A549 (cell line): ENCODE measurements around the gene ARHGEF11. TPM values are rescaled to one million over a fixed set of nuclear protein-coding genes. Genes with fewer than 3 reads are reported as not detected.

Experiments
- ATAC-seq, 2 experiments: fragments of 200-7000 bp in 1 of 2; fragments of >200 bp in 1 of 2; cut with Nextera tagmentation in 1 of 2; cut with Tn5 transposase in 1 of 2; 3 replicates each; pipeline versions ENCODE4 v1.8.0 to v1.9.1; 2018 to 2020; ENCODE audit warnings: mild to moderate bottlenecking in 1 of 2, moderate library complexity in 1 of 2
- CTCF ChIA-PET: fragments of 300-600 bp; sonication (Branson Sonifier 250); formaldehyde crosslinking; extraction: SDS; loops from one replicate; lab custom pipeline; 2021; ENCODE audit warnings: antibody characterized with exemption, inconsistent platforms; lab: Yijun Ruan, JAX
- POLR2A ChIA-PET: fragments of 350-600 bp; formaldehyde crosslinking; extraction: SDS; loops from one replicate; lab custom pipeline; 2021; ENCODE audit warnings: antibody characterized with exemption, inconsistent platforms; lab: Yijun Ruan, JAX
- DNase-seq, 2 experiments: peaks; one replicate each; pipeline versions ENCODE4 v3.0.0 to v3.0.0-alpha.2; 2011 to 2016; ENCODE audit warnings: low read depth in 1 of 2, low spot score in 1 of 2
- FAIRE-seq: peaks from 2 replicates; lab custom pipeline; 2011; peaks lifted over from hg19 to GRCh38; lab: Jason Lieb, UNC
- H3K27ac ChIP-seq, 2 experiments: fragments of >200 bp; sonication (Bioruptor Twin); formaldehyde crosslinking; 3 replicates each; pipeline ENCODE4 v1.5.1; 2016 to 2017
- H3K4me1 ChIP-seq: fragments of >200 bp; sonication (Bioruptor Twin); formaldehyde crosslinking; 3 replicates; pipeline ENCODE4 v1.6.1; 2016
- H3K4me2 ChIP-seq: fragments of >200 bp; sonication (Bioruptor Twin); formaldehyde crosslinking; 3 replicates; pipeline ENCODE4 v1.6.1; 2016
- H3K4me3 ChIP-seq: fragments of >200 bp; sonication (Bioruptor Twin); formaldehyde crosslinking; 3 replicates; pipeline ENCODE4 v1.5.1; 2016
- H3K9me3 ChIP-seq: fragments of >200 bp; sonication (Bioruptor Twin); formaldehyde crosslinking; 3 replicates; pipeline ENCODE4 v1.6.1; 2016
- CBX2 ChIP-seq: fragments of 200-600 bp; sonication (generic); IDR thresholded peaks from 2 replicates; pipeline ENCODE4 v1.6.1; 2016; ENCODE audit warnings: low read depth, mild to moderate bottlenecking, borderline replicate concordance
- CBX8 ChIP-seq: fragments of 200-600 bp; sonication (generic); IDR thresholded peaks from 2 replicates; pipeline ENCODE4 v1.6.1; 2016
- CEBPB ChIP-seq, 2 experiments: fragments of >200 bp in 1 of 2; sonication (Bioruptor Twin) in 1 of 2; formaldehyde crosslinking in 1 of 2; IDR thresholded peaks; 2 replicates each; pipeline ENCODE4 v1.6.1; 2012 to 2016
- CHD2 ChIP-seq: fragments of 150-350 bp; IDR thresholded peaks from 2 replicates; pipeline ENCODE4 v1.6.1; 2014; ENCODE audit warnings: low read length; ENCODE audit not compliant: partially characterized antibody
- CHD4 ChIP-seq: fragments of 200-600 bp; sonication (generic); IDR thresholded peaks from 2 replicates; pipeline ENCODE4 v1.6.1; 2016; ENCODE audit warnings: antibody characterized with exemption, mild to moderate bottlenecking, borderline replicate concordance
- EHF ChIP-seq: fragments of 250-450 bp; sonication (Bioruptor Pico); IDR thresholded peaks from 2 replicates; pipeline ENCODE4 v1.5.0; 2020; ENCODE audit warnings: mild to moderate bottlenecking
- EHMT2 ChIP-seq: fragments of 200-600 bp; sonication (generic); IDR thresholded peaks from 2 replicates; pipeline ENCODE4 v1.6.1; 2016; ENCODE audit warnings: antibody characterized with exemption, low read depth, mild to moderate bottlenecking, moderate library complexity
- ESRRA ChIP-seq: fragments of 150-350 bp; IDR thresholded peaks from 2 replicates; pipeline ENCODE4 v1.6.1; 2014; ENCODE audit warnings: mild to moderate bottlenecking, low read length, borderline replicate concordance
- FOSB ChIP-seq: fragments of 250-450 bp; sonication (Bioruptor Pico); IDR thresholded peaks from 2 replicates; pipeline ENCODE4 v1.5.0; 2020; ENCODE audit warnings: mild to moderate bottlenecking, moderate library complexity
- GATA3 ChIP-seq: IDR thresholded peaks from 2 replicates; pipeline ENCODE4 v1.6.1; 2012; ENCODE audit warnings: borderline replicate concordance
- HEYL ChIP-seq: fragments of 250-450 bp; sonication (Bioruptor Pico); IDR thresholded peaks from 2 replicates; pipeline ENCODE4 v1.8.0; 2021; ENCODE audit warnings: mild to moderate bottlenecking, moderate library complexity
- HOXB13 ChIP-seq: fragments of 250-450 bp; sonication (Bioruptor Pico); IDR thresholded peaks from 2 replicates; pipeline ENCODE4 v1.5.0; 2020; ENCODE audit warnings: low read depth, mild to moderate bottlenecking, moderate library complexity
- JUNB ChIP-seq: fragments of >200 bp; sonication (Bioruptor Twin); formaldehyde crosslinking; IDR thresholded peaks from 2 replicates; pipeline ENCODE4 v1.6.1; 2016
- MAFK ChIP-seq: fragments of 450-650 bp; IDR thresholded peaks from 2 replicates; pipeline ENCODE4 v1.6.1; 2014; ENCODE audit not compliant: partially characterized antibody
- NFE2L2 ChIP-seq: fragments of 150-350 bp; conservative IDR thresholded peaks from 2 replicates; pipeline ENCODE4 v1.6.1; 2014; ENCODE audit warnings: low read length
- NPAS2 ChIP-seq: fragments of 250-450 bp; sonication (Bioruptor Pico); IDR thresholded peaks from 2 replicates; pipeline ENCODE4 v1.8.0; 2022; ENCODE audit warnings: mild to moderate bottlenecking, moderate library complexity, borderline replicate concordance
- POLR2A ChIP-seq: IDR thresholded peaks from 2 replicates; pipeline ENCODE4 v1.6.1; 2012; ENCODE audit warnings: mild to moderate bottlenecking, low read length
- POLR2AphosphoS2 ChIP-seq: conservative IDR thresholded peaks from 2 replicates; pipeline ENCODE4 v1.6.1; 2012; ENCODE audit warnings: low read length, improper control_type of control experiment, inconsistent platforms
- RAD21 ChIP-seq, 2 experiments: fragments of >200 bp in 1 of 2; sonication (Bioruptor Twin) in 1 of 2; formaldehyde crosslinking in 1 of 2; IDR thresholded peaks in 1 of 2; conservative IDR thresholded peaks in 1 of 2; 2 replicates in 1 of 2; 3 replicates in 1 of 2; pipeline ENCODE4 v1.6.1; 2012 to 2018; ENCODE audit warnings: inconsistent platforms in 1 of 2
- RARB ChIP-seq: fragments of 250-450 bp; sonication (Bioruptor Pico); IDR thresholded peaks from 2 replicates; pipeline ENCODE4 v1.8.0; 2021; ENCODE audit warnings: mild to moderate bottlenecking, moderate library complexity
- RCOR1 ChIP-seq: fragments of 150-350 bp; IDR thresholded peaks from 2 replicates; pipeline ENCODE4 v1.6.1; 2014; ENCODE audit warnings: antibody characterized with exemption, low read length, low read depth
- RFX5 ChIP-seq: fragments of 450-650 bp; IDR thresholded peaks from 2 replicates; pipeline ENCODE4 v1.7.1; 2014; ENCODE audit warnings: antibody characterized with exemption, mild to moderate bottlenecking, moderate library complexity
- SREBF2 ChIP-seq: fragments of 450-650 bp; IDR thresholded peaks from 2 replicates; pipeline ENCODE4 v1.6.1; 2014; ENCODE audit warnings: mild to moderate bottlenecking, moderate library complexity
- ZC3H11A ChIP-seq: fragments of 450-650 bp; IDR thresholded peaks from 2 replicates; pipeline ENCODE4 v1.6.1; 2014; ENCODE audit warnings: antibody characterized with exemption, mild to moderate bottlenecking
- ZFP36 ChIP-seq: fragments of 450-650 bp; IDR thresholded peaks from 2 replicates; pipeline ENCODE4 v1.6.1; 2014; ENCODE audit warnings: borderline replicate concordance; ENCODE audit not compliant: partially characterized antibody
- ZSCAN20 ChIP-seq: fragments of 250-450 bp; sonication (Bioruptor Pico); IDR thresholded peaks from 2 replicates; pipeline ENCODE4 v1.8.0; 2022; ENCODE audit warnings: mild to moderate bottlenecking, moderate library complexity
- WGBS: methylation state at CpG from one replicate; pipeline ENCODE4 v1.1.6; 2017; ENCODE audit errors: missing lambda C conversion rate; 5-methylcytosine and 5-hydroxymethylcytosine counted together
- polyA plus RNA-seq, 4 experiments: library from polyadenylated mRNA; depleted of rRNA in 3 of 4; stranded (reverse); fragments of >200 nt; fragmentation: RNase III in 1 of 4; extraction: RNeasy Plus Mini Kit Qiagen cat#74134 plus additional on column Dnase treatment in 1 of 4; gene quantifications; 2 replicates in 3 of 4; 3 replicates in 1 of 4; pipeline ENCODE4 v1.2.3, GENCODE V29; 2011 to 2017
- TF ChIP-seq, protein P1 (sequence below): fragments of >200 bp; sonication (Bioruptor Twin); formaldehyde crosslinking; IDR thresholded peaks from 3 replicates; pipeline ENCODE4 v1.6.1; 2016
- TF ChIP-seq, protein P2 (sequence below): fragments of 150-350 bp; IDR thresholded peaks from 2 replicates; pipeline ENCODE4 v1.6.1; 2014; ENCODE audit warnings: low read depth, mild to moderate bottlenecking, low read length
- TF ChIP-seq, protein P3 (sequence below): fragments of 250-450 bp; sonication (Bioruptor Pico); IDR thresholded peaks from 2 replicates; pipeline ENCODE4 v1.5.0; 2020; ENCODE audit warnings: low read depth, mild to moderate bottlenecking, moderate library complexity
- TF ChIP-seq, protein P4 (sequence below): fragments of >200 bp; sonication (Bioruptor Twin); formaldehyde crosslinking; IDR thresholded peaks from 2 replicates; pipeline ENCODE4 v1.6.1; 2016
- TF ChIP-seq, protein P5 (sequence below): fragments of 200-600 bp; sonication (generic); IDR thresholded peaks from 2 replicates; pipeline ENCODE4 v1.6.1; 2016; ENCODE audit warnings: antibody characterized with exemption, mild to moderate bottlenecking, moderate library complexity

ARHGEF11 gene
- polyA plus RNA-seq, 2 of the 4 experiments (the other 2 are of a cell fraction) = 15.7 to 17.1 TPM

DNA sequence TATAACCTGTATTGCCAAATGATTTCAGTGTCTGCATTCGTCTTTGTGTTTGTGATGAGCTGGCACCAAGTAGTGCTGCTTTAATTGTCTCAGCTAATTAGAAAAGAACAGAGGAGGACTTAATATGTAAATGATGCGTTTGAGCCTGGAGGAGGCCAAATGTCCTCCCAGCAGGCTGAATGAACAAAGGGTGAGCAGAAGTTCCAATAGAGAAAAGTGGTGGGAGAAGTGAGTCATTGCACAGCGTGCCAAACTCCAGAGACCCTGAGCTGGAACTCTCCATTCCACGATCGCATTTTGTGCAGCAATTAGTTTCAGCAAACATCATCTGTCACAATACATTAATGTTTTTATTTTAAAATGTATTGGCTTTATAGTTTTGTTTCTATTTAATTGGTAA, 36.2 kb upstream of the ARHGEF11 start:
- no peaks in the 10 kb centered on the region for H3K9me3 ChIP-seq
- no peak for ATAC-seq
- ChIA-PET CTCF (interaction anchor here (1.8 to 4.6 kb wide), 3 partner anchors 9 to 75 kb away, joined by 6 to 44 read pairs (median 7); no protein-coding TSS in a partner anchor), POLR2A (no interaction called here)
- no peak overlapping the region for H3K4me2 ChIP-seq
- DNase-seq = no peak
- H3K4me1 ChIP-seq = no peaks in the 10 kb centered on the region
- no peak for TF ChIP-seq RARB
- no peak for TF ChIP-seq EHF (CRISPR knock-in tag)
- no peak for TF ChIP-seq SREBF2
- no peak for TF ChIP-seq POLR2AphosphoS2
- no peak for TF ChIP-seq JUNB
- no peak for TF ChIP-seq POLR2A
- TF ChIP-seq HEYL (CRISPR knock-in tag) = no peak
- TF ChIP-seq ZFP36 = no peak
- no peak for TF ChIP-seq GATA3
- no peak for TF ChIP-seq NPAS2 (CRISPR knock-in tag)
- no peak overlapping the region for H3K27ac ChIP-seq
- no peak overlapping the region for H3K4me3 ChIP-seq
- FAIRE-seq = no peak
- 55% methylated on average over 5 of the region's 5 CpGs for WGBS

DNA sequence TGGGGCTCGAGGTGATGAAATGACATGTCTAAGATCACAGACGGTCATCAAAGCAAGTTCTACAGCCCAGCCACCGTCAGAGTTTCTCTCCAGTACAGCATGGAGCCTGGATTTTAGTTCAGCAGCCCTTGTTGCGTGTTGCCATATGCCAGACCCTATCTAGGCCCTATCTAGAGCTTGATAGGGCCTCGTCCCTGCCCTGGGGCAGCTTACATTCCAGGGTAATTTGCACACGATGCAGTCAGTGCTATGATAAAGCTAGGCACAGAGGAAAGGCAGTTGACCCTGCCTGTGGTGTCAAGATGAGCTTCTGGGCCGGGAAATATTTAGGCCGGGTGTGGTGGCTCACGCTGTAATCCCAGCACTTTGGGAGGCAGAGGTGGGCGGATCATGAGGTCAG, 35.2 kb upstream of the ARHGEF11 start:
- no peak for ATAC-seq
- no peaks in the 10 kb centered on the region for H3K4me1 ChIP-seq
- POLR2A ChIA-PET = no interaction called here
- TF ChIP-seq CBX2 = no peak
- TF ChIP-seq RFX5 = no peak
- TF ChIP-seq RARB = no peak
- TF ChIP-seq, protein P1, sequence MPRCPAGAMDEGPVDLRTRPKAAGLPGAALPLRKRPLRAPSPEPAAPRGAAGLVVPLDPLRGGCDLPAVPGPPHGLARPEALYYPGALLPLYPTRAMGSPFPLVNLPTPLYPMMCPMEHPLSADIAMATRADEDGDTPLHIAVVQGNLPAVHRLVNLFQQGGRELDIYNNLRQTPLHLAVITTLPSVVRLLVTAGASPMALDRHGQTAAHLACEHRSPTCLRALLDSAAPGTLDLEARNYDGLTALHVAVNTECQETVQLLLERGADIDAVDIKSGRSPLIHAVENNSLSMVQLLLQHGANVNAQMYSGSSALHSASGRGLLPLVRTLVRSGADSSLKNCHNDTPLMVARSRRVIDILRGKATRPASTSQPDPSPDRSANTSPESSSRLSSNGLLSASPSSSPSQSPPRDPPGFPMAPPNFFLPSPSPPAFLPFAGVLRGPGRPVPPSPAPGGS = no peak
- no peak for TF ChIP-seq EHMT2
- no peak for TF ChIP-seq ZFP36
- TF ChIP-seq, protein P2, sequence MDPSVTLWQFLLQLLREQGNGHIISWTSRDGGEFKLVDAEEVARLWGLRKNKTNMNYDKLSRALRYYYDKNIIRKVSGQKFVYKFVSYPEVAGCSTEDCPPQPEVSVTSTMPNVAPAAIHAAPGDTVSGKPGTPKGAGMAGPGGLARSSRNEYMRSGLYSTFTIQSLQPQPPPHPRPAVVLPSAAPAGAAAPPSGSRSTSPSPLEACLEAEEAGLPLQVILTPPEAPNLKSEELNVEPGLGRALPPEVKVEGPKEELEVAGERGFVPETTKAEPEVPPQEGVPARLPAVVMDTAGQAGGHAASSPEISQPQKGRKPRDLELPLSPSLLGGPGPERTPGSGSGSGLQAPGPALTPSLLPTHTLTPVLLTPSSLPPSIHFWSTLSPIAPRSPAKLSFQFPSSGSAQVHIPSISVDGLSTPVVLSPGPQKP = no peak
- no peak for TF ChIP-seq JUNB
- TF ChIP-seq, all 56 proteins: peak for 0
- FAIRE-seq (no peak), DNase-seq (no peak)
- Histone ChIP-seq H3K27ac (no peak overlapping the region), H3K4me3 (no peak overlapping the region), H3K4me2 (no peak overlapping the region), H3K9me3 (no peaks in the 10 kb centered on the region)
- CTCF ChIA-PET = interaction anchor here (0.8 to 4.6 kb wide), 4 partner anchors 10 to 189 kb away, joined by 4 to 44 read pairs (median 6); no protein-coding TSS in a partner anchor
- WGBS = 50% methylated on average over 10 of the region's 10 CpGs

DNA sequence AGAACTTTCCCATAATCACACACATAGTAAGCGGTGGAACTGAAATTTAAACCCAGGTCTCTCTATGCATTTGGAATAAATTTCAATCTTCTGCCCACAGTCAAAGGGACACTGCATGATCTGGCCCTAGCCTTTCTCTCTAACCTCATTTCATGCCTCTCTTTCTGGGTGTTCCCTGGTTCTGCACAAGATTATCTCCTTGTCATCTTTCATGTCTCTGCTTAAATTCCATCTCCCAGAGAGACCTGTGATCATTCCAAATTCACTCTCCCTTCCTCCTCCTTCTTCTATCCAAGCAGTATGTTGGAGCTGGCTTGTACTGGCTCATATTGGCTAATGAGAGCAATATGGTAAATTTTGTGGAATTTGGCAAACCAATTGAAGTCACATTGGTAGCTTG, 31.9 kb upstream of the ARHGEF11 start:
- no peak for DNase-seq
- ChIA-PET POLR2A (no interaction called here), CTCF (interaction anchor here (0.9 to 2.4 kb wide), 2 partner anchors 13 to 16 kb away, joined by 3 to 7 read pairs; no protein-coding TSS in a partner anchor)
- Histone ChIP-seq H3K4me1 (peaks cover 5% of the 10 kb centered on the region; the same call in 2 of the 3 replicates), H3K9me3 (no peaks in the 10 kb centered on the region), H3K4me2 (no peak overlapping the region), H3K4me3 (no peak overlapping the region), H3K27ac (no peak overlapping the region)
- 88% methylated on average over 1 of the region's 1 CpG for WGBS
- no peak for ATAC-seq
- no peak for FAIRE-seq
- TF ChIP-seq FOSB (no peak), RAD21 (conservative IDR thresholded peaks at IDR 0.05 in 1 of 2, IDR thresholded peaks at IDR 0.05 in 1 of 2) (no peak), ESRRA (no peak), MAFK (no peak), CHD2 (no peak), CEBPB (IDR thresholded peaks at IDR 0.05) (no peak), HOXB13 (no peak), RCOR1 (no peak), ZSCAN20 (no peak), CHD4 (no peak), RARB (no peak), NFE2L2 (no peak), ZC3H11A (no peak), CBX8 (no peak)
- TF ChIP-seq, protein P3, sequence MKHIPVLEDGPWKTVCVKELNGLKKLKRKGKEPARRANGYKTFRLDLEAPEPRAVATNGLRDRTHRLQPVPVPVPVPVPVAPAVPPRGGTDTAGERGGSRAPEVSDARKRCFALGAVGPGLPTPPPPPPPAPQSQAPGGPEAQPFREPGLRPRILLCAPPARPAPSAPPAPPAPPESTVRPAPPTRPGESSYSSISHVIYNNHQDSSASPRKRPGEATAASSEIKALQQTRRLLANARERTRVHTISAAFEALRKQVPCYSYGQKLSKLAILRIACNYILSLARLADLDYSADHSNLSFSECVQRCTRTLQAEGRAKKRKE (CRISPR knock-in tag) = no peak
- TF ChIP-seq, protein P4, sequence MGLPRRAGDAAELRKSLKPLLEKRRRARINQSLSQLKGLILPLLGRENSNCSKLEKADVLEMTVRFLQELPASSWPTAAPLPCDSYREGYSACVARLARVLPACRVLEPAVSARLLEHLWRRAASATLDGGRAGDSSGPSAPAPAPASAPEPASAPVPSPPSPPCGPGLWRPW = no peak
- TF ChIP-seq, protein P5, sequence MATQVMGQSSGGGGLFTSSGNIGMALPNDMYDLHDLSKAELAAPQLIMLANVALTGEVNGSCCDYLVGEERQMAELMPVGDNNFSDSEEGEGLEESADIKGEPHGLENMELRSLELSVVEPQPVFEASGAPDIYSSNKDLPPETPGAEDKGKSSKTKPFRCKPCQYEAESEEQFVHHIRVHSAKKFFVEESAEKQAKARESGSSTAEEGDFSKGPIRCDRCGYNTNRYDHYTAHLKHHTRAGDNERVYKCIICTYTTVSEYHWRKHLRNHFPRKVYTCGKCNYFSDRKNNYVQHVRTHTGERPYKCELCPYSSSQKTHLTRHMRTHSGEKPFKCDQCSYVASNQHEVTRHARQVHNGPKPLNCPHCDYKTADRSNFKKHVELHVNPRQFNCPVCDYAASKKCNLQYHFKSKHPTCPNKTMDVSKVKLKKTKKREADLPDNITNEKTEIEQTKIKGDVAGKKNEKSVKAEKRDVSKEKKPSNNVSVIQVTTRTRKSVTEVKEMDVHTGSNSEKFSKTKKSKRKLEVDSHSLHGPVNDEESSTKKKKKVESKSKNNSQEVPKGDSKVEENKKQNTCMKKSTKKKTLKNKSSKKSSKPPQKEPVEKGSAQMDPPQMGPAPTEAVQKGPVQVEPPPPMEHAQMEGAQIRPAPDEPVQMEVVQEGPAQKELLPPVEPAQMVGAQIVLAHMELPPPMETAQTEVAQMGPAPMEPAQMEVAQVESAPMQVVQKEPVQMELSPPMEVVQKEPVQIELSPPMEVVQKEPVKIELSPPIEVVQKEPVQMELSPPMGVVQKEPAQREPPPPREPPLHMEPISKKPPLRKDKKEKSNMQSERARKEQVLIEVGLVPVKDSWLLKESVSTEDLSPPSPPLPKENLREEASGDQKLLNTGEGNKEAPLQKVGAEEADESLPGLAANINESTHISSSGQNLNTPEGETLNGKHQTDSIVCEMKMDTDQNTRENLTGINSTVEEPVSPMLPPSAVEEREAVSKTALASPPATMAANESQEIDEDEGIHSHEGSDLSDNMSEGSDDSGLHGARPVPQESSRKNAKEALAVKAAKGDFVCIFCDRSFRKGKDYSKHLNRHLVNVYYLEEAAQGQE = no peak
